Endothelial cell of umbilical vein (primary cell): Measurements from ENCODE around the gene RSPH6A. TPM values are rescaled to one million over a fixed set of nuclear protein-coding genes. Genes with fewer than 3 reads are reported as not detected.

Experiments used
- BruUV-seq: library from RNA; stranded (reverse); fragments of 400-500 nt; replicated peaks from 2 replicates; lab custom pipeline; 2021; lab: Mats Ljungman, UMichigan
- CTCF ChIA-PET: fragments of 300-600, 350-600 bp; sonication (Branson Sonifier 250); formaldehyde crosslinking; loops from one replicate; lab custom pipeline; 2021; ENCODE audit warnings: antibody characterized with exemption, inconsistent platforms; lab: Charles Lee
- POLR2A ChIA-PET: fragments of 300-600, 350-600 bp; sonication (Branson Sonifier 250); formaldehyde crosslinking; loops from one replicate; lab custom pipeline; 2021; ENCODE audit warnings: antibody characterized with exemption, inconsistent platforms; lab: Charles Lee
- DNase-seq: peaks from one replicate; pipeline ENCODE4 v3.0.0-alpha.2; 2011; ENCODE audit warnings: low read depth, low spot score
- FAIRE-seq: peaks from 2 replicates; lab custom pipeline; 2011; peaks lifted over from hg19 to GRCh38; lab: Jason Lieb, UNC
- H2AFZ ChIP-seq: 2 replicates; pipeline ENCODE4 v1.6.0; 2012; ENCODE audit warnings: low read depth, low read length, control low read depth, inconsistent platforms
- H3K27ac ChIP-seq: 2 replicates; pipeline ENCODE4 v1.5.1; 2011; ENCODE audit warnings: low read depth, mild to moderate bottlenecking, control low read depth, low read length, moderate library complexity; ENCODE audit not compliant: insufficient read depth
- H3K27me3 ChIP-seq, 2 experiments: 2 replicates each; pipeline versions ENCODE4 v1.6.0 to v1.6.1; 2011; ENCODE audit warnings: low read length in 2 of 2, mixed read lengths in 1 of 2; ENCODE audit not compliant: control insufficient read depth in 2 of 2, insufficient read depth in 2 of 2
- H3K36me3 ChIP-seq, 2 experiments: 2 replicates in 1 of 2; 3 replicates in 1 of 2; pipeline ENCODE4 v1.5.1; 2011; ENCODE audit warnings: low read length in 2 of 2, mild to moderate bottlenecking in 1 of 2, moderate library complexity in 1 of 2; ENCODE audit not compliant: control insufficient read depth in 2 of 2, insufficient read depth in 2 of 2; ENCODE audit errors: extremely low read depth in 1 of 2
- H3K4me1 ChIP-seq: 3 replicates; pipeline ENCODE4 v1.5.1; 2011; ENCODE audit warnings: mild to moderate bottlenecking, low read length; ENCODE audit not compliant: control insufficient read depth, insufficient read depth; ENCODE audit errors: extremely low read depth
- H3K4me2 ChIP-seq: 2 replicates; pipeline ENCODE4 v1.6.1; 2011; ENCODE audit warnings: low read length, control low read depth, mixed read lengths; ENCODE audit not compliant: insufficient read depth
- H3K4me3 ChIP-seq, 3 experiments: fragments of 200-600 bp in 1 of 3; sonication (generic), shearing (Covaris generic) in 1 of 3; replicated peaks in 1 of 3; 2 replicates each; pipeline ENCODE4 v1.5.1; 2011 to 2016; ENCODE audit warnings: control low read depth in 3 of 3, low read length in 3 of 3, mild to moderate bottlenecking in 2 of 3, inconsistent platforms in 1 of 3, low read depth in 1 of 3, moderate library complexity in 1 of 3; ENCODE audit not compliant: insufficient read depth in 1 of 3
- H3K79me2 ChIP-seq: 2 replicates; pipeline ENCODE4 v1.6.0; 2012; ENCODE audit warnings: low read length, inconsistent platforms; ENCODE audit not compliant: control insufficient read depth, insufficient read depth
- H3K9ac ChIP-seq: replicated peaks from 2 replicates; pipeline ENCODE3; 2011; ENCODE audit warnings: low read length, control low read depth; ENCODE audit not compliant: insufficient read depth; ENCODE audit errors: extremely low read depth
- H3K9me1 ChIP-seq: replicated peaks from 3 replicates; pipeline ENCODE4 v1.6.0; 2011; ENCODE audit warnings: mild to moderate bottlenecking, low read length; ENCODE audit not compliant: control insufficient read depth, insufficient read depth; ENCODE audit errors: extremely low read depth
- H3K9me3 ChIP-seq: replicated peaks from 2 replicates; pipeline ENCODE4 v1.5.1; 2012; ENCODE audit warnings: low read length, inconsistent platforms; ENCODE audit not compliant: control insufficient read depth, insufficient read depth
- H4K20me1 ChIP-seq: replicated peaks from 2 replicates; pipeline ENCODE3; 2011; ENCODE audit warnings: mild to moderate bottlenecking, low read length; ENCODE audit not compliant: control insufficient read depth, insufficient read depth; ENCODE audit errors: extremely low read depth
- EZH2 ChIP-seq: IDR thresholded peaks from 2 replicates; pipeline ENCODE4 v1.6.1; 2012; ENCODE audit warnings: borderline replicate concordance, low read depth, mild to moderate bottlenecking, moderate library complexity, low read length, inconsistent platforms; ENCODE audit not compliant: severe bottlenecking
- FOS ChIP-seq: IDR thresholded peaks from 2 replicates; pipeline ENCODE4 v1.6.1; 2011; ENCODE audit warnings: mild to moderate bottlenecking, low read length, moderate library complexity, borderline replicate concordance; ENCODE audit not compliant: insufficient read depth
- GATA2 ChIP-seq: IDR thresholded peaks from 2 replicates; pipeline ENCODE4 v1.7.0; 2011; ENCODE audit warnings: low read depth, mild to moderate bottlenecking, moderate library complexity, mixed read lengths, low read length; ENCODE audit not compliant: insufficient read length, insufficient read depth
- JUN ChIP-seq: IDR thresholded peaks from 2 replicates; pipeline ENCODE4 v1.6.1; 2011; ENCODE audit warnings: borderline replicate concordance, low read depth; ENCODE audit not compliant: insufficient read length, insufficient read depth
- MYC ChIP-seq: IDR thresholded peaks from one replicate; pipeline ENCODE4 v1.6.1; 2011; ENCODE audit warnings: mild to moderate bottlenecking, low read depth, low read length
- POLR2A ChIP-seq: IDR thresholded peaks from 2 replicates; pipeline ENCODE4 v1.6.1; 2012; ENCODE audit warnings: low read depth, mild to moderate bottlenecking, control low read depth, low read length
- POLR2AphosphoS5 ChIP-seq: IDR thresholded peaks from 2 replicates; pipeline ENCODE4 v1.6.1; 2012; ENCODE audit warnings: low read depth, mild to moderate bottlenecking, control low read depth, low read length, moderate library complexity; ENCODE audit not compliant: insufficient read depth
- dilution Hi-C: fragments of 300-500 bp; cut with MboI; formaldehyde crosslinking; loops from one replicate; pipeline ENCODE4 v1.15.0; 2019; ENCODE audit warnings: low sequenced_read_pairs; ENCODE audit not compliant: extremely low pct_ligation_motif_present
- intact Hi-C: fragments of 100-400 bp; cut with micrococcal nuclease; formaldehyde crosslinking; loops from one replicate; pipeline ENCODE4 v1.10.0; 2022
- polyA plus RNA-seq, 4 experiments: library from polyadenylated mRNA; depleted of rRNA in 3 of 4; stranded (reverse) in 3 of 4; unstranded in 1 of 4; fragments of >200 nt; gene quantifications; 2 replicates each; pipeline versions ENCODE4 v1.2.1 to v1.2.3, GENCODE V29; 2011 to 2012; ENCODE audit warnings: missing spikeins in 1 of 4
- total RNA-seq: library from RNA; stranded (reverse); gene quantifications from 2 replicates; pipeline ENCODE4 v1.2.3, GENCODE V29; 2021
- TF ChIP-seq, protein P1 (sequence below): IDR thresholded peaks from 2 replicates; pipeline ENCODE4 v1.6.1; 2011; ENCODE audit not compliant: insufficient read depth, insufficient read length
- TF ChIP-seq, protein P2 (sequence below), 2 donors: IDR thresholded peaks; 1 replicate in 1 of 2; 2 replicates in 1 of 2; pipeline ENCODE4 v1.5.1; 2011; ENCODE audit warnings: low read length in 2 of 2, mild to moderate bottlenecking in 2 of 2, moderate library complexity in 2 of 2, control low read depth in 1 of 2, inconsistent platforms in 1 of 2, low read depth in 1 of 2; ENCODE audit not compliant: insufficient read depth in 1 of 2; ENCODE audit errors: extremely low read depth in 1 of 2

RSPH6A gene
- total and polyA plus RNA-seq, 2 donors (not counting 3 experiments of a cell fraction or from before 2014, with no cell fraction given) = 0.03 to 0.62 TPM

DNA sequence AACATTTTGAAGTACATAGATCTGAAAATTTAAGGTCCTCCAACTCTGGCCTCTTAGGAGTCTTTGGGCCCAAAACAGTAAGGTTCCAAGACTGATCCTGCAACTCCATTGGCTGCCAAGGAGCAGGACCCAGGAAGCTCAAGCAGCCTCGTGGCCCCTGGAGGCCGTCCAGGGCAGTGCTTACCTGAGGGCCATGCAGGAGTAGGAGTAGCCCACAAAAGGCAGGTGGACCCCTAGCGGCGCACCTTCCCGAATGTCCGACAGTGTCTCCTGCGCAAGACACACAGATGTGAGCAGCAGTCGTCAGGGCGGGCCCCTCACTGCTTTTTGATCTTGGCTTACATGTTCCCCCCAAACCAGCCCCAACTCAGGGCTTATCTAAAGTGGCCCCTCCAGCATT is 40.3 kb downstream of the RSPH6A start:
- H3K9ac ChIP-seq = no peak overlapping the region
- no peak overlapping the region for H3K4me3 ChIP-seq
- dilution Hi-C loops = no loop called here
- no peaks in the 10 kb centered on the region for H3K79me2 ChIP-seq
- BruUV-seq = no TSS peak
- no peak overlapping the region for H2AFZ ChIP-seq
- intact Hi-C loops = no loop called here
- ChIA-PET POLR2A (interaction anchor here (0.7 kb wide), 1 partner anchor 20 kb away, joined by 4 read pairs; no protein-coding TSS in a partner anchor), CTCF (interaction anchor here (2.6 kb wide), 1 partner anchor 42 kb away, joined by 9 read pairs; no protein-coding TSS in a partner anchor)
- H3K9me3 ChIP-seq = no peaks in the 10 kb centered on the region
- no peaks in the 10 kb centered on the region for H3K27me3 ChIP-seq
- no peaks in the 10 kb centered on the region for H3K9me1 ChIP-seq
- TF ChIP-seq GATA2 = no peak
- TF ChIP-seq EZH2 = no peak
- TF ChIP-seq, protein P1, sequence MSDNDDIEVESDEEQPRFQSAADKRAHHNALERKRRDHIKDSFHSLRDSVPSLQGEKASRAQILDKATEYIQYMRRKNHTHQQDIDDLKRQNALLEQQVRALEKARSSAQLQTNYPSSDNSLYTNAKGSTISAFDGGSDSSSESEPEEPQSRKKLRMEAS = no peak
- TF ChIP-seq FOS = no peak
- no peak for TF ChIP-seq POLR2AphosphoS5
- no peak for TF ChIP-seq POLR2A
- no peak for TF ChIP-seq JUN
- no peak for TF ChIP-seq MYC
- TF ChIP-seq, protein P2, sequence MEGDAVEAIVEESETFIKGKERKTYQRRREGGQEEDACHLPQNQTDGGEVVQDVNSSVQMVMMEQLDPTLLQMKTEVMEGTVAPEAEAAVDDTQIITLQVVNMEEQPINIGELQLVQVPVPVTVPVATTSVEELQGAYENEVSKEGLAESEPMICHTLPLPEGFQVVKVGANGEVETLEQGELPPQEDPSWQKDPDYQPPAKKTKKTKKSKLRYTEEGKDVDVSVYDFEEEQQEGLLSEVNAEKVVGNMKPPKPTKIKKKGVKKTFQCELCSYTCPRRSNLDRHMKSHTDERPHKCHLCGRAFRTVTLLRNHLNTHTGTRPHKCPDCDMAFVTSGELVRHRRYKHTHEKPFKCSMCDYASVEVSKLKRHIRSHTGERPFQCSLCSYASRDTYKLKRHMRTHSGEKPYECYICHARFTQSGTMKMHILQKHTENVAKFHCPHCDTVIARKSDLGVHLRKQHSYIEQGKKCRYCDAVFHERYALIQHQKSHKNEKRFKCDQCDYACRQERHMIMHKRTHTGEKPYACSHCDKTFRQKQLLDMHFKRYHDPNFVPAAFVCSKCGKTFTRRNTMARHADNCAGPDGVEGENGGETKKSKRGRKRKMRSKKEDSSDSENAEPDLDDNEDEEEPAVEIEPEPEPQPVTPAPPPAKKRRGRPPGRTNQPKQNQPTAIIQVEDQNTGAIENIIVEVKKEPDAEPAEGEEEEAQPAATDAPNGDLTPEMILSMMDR (IDR thresholded peaks at IDR 0.05; ENCODE audit: extremely low read depth in 1 of 2, insufficient read depth in 1 of 2, low read depth in 1 of 2, low read length in 2 of 2) = no peak
- FAIRE-seq (no peak), DNase-seq (no peak)
- peaks cover 3 to 18% of the 10 kb centered on the region in 2 experiments for H3K36me3 ChIP-seq
- H3K27ac ChIP-seq = no peak overlapping the region
- H4K20me1 ChIP-seq = no peaks in the 10 kb centered on the region
- H3K4me2 ChIP-seq = no peak overlapping the region
- H3K4me1 ChIP-seq = peaks cover 9% of the 10 kb centered on the region
